Hepatocyte (in vitro differentiated cells): ENCODE measurements around the gene RASA3. TPM values are rescaled to one million over a fixed set of nuclear protein-coding genes. Genes with fewer than 3 reads are reported as not detected.
A peak's percentile ranks its signal among the peaks of the same experiment; 100 is the strongest.

Source experiments
- DNase-seq: peaks from one replicate; pipeline ENCODE4 v3.0.0-alpha.2; 2016; ENCODE audit warnings: low spot score
- H2AFZ ChIP-seq: fragments of 200-600 bp; sonication (generic); 2 replicates; pipeline ENCODE4 v1.6.0; 2016; ENCODE audit warnings: antibody characterized with exemption, mild to moderate bottlenecking
- H3K27ac ChIP-seq: fragments of 200-600 bp; sonication (generic); 2 replicates; pipeline ENCODE4 v1.5.1; 2016; ENCODE audit warnings: mild to moderate bottlenecking
- H3K27me3 ChIP-seq: fragments of 200-600 bp; sonication (generic); 2 replicates; pipeline ENCODE4 v1.6.1; 2016
- H3K36me3 ChIP-seq: fragments of 200-600 bp; sonication (generic); replicated peaks from 2 replicates; pipeline ENCODE4 v1.5.1; 2016; ENCODE audit warnings: low read depth; ENCODE audit not compliant: insufficient read depth
- H3K4me1 ChIP-seq: fragments of 200-600 bp; sonication (generic); 2 replicates; pipeline ENCODE4 v1.5.1; 2016; ENCODE audit warnings: mild to moderate bottlenecking, moderate library complexity; ENCODE audit not compliant: insufficient read depth
- H3K4me2 ChIP-seq: fragments of 200-600 bp; sonication (generic); 2 replicates; pipeline ENCODE4 v1.6.0; 2016
- H3K4me3 ChIP-seq: fragments of 200-600 bp; sonication (generic); 2 replicates; pipeline ENCODE4 v1.5.1; 2016; ENCODE audit warnings: mild to moderate bottlenecking
- H3K79me2 ChIP-seq: fragments of 200-600 bp; sonication (generic); 2 replicates; pipeline ENCODE4 v1.6.0; 2017; ENCODE audit warnings: mild to moderate bottlenecking
- H3K9me2 ChIP-seq: fragments of 200-600 bp; sonication (generic); replicated peaks from 2 replicates; pipeline ENCODE4 v1.6.0; 2017; ENCODE audit warnings: mild to moderate bottlenecking; ENCODE audit not compliant: insufficient read depth
- H3K9me3 ChIP-seq: fragments of 200-600 bp; sonication (generic); 2 replicates; pipeline ENCODE4 v1.5.1; 2016; ENCODE audit warnings: low read depth, mild to moderate bottlenecking
- H4K20me1 ChIP-seq: fragments of 200-600 bp; sonication (generic); 2 replicates; pipeline ENCODE4 v1.6.0; 2016; ENCODE audit warnings: mild to moderate bottlenecking; ENCODE audit not compliant: insufficient read depth, poor library complexity, severe bottlenecking
- EZH2 ChIP-seq: fragments of 200-600 bp; sonication (generic); IDR thresholded peaks from 2 replicates; pipeline ENCODE4 v1.6.1; 2016; ENCODE audit warnings: antibody characterized with exemption, mild to moderate bottlenecking, borderline replicate concordance
- EZH2phosphoT487 ChIP-seq: fragments of 200-600 bp; sonication (generic); IDR thresholded peaks from one replicate; pipeline ENCODE4 v1.6.1; 2018; ENCODE audit warnings: antibody characterized with exemption, mild to moderate bottlenecking, low read depth, moderate library complexity; ENCODE audit not compliant: unreplicated experiment, severe bottlenecking
- WGBS: methylation state at CpG from one replicate; pipeline ENCODE4 v1.1.6; 2016; ENCODE audit warnings: low lambda C conversion rate; ENCODE audit errors: missing lambda C conversion rate; 5-methylcytosine and 5-hydroxymethylcytosine counted together
- polyA plus RNA-seq: library from polyadenylated mRNA; unstranded; fragments of >200 nt; fragmentation: Nextera tagmentation; extraction: Ambion mirVana; gene quantifications from 2 replicates; pipeline ENCODE4 v1.2.1, GENCODE V29; 2016
- total RNA-seq: library from RNA; depleted of rRNA; stranded (reverse); fragments of >200 nt; gene quantifications from 2 replicates; pipeline ENCODE4 v1.2.3, GENCODE V29; 2014
- TF ChIP-seq, protein P1 (sequence below): fragments of 200-600 bp; sonication (generic); IDR thresholded peaks from 2 replicates; pipeline ENCODE4 v1.5.1; 2016; ENCODE audit warnings: antibody characterized with exemption, mild to moderate bottlenecking; ENCODE audit not compliant: poor library complexity

Gene RASA3
- total and polyA plus RNA-seq, 2 experiments from 2014 or later: 5.6 to 6.1 TPM

GRCh38 chr13:114148521-114148855 is 16.1 kb upstream of the RASA3 start:
- DNase-seq: no peak
- WGBS: 77% methylated on average over 8 of the region's 8 CpGs
- no peaks in the 10 kb centered on the region for H3K79me2 ChIP-seq

GRCh38 chr13:114147803-114148520 is 15.5 kb upstream of the RASA3 start:
- no peak for TF ChIP-seq EZH2
- TF ChIP-seq, protein P1, sequence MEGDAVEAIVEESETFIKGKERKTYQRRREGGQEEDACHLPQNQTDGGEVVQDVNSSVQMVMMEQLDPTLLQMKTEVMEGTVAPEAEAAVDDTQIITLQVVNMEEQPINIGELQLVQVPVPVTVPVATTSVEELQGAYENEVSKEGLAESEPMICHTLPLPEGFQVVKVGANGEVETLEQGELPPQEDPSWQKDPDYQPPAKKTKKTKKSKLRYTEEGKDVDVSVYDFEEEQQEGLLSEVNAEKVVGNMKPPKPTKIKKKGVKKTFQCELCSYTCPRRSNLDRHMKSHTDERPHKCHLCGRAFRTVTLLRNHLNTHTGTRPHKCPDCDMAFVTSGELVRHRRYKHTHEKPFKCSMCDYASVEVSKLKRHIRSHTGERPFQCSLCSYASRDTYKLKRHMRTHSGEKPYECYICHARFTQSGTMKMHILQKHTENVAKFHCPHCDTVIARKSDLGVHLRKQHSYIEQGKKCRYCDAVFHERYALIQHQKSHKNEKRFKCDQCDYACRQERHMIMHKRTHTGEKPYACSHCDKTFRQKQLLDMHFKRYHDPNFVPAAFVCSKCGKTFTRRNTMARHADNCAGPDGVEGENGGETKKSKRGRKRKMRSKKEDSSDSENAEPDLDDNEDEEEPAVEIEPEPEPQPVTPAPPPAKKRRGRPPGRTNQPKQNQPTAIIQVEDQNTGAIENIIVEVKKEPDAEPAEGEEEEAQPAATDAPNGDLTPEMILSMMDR: no peak
- TF ChIP-seq EZH2phosphoT487: no peak
- Histone ChIP-seq H3K79me2 (no peaks in the 10 kb centered on the region), H3K4me1 (no peaks in the 10 kb centered on the region), H3K9me3 (no peaks in the 10 kb centered on the region), H3K27ac (no peak overlapping the region), H3K27me3 (no peaks in the 10 kb centered on the region), H3K36me3 (no peaks in the 10 kb centered on the region), H3K9me2 (no peaks in the 10 kb centered on the region), H2AFZ (no peak overlapping the region), H3K4me2 (no peak overlapping the region), H3K4me3 (no peak overlapping the region), H4K20me1 (no peaks in the 10 kb centered on the region)
- DNase-seq: no peak
- WGBS: 79% methylated on average over 9 of the region's 22 CpGs

More at GRCh38 chr13:114148521-114148855, 16.1 kb upstream of the RASA3 start:
- Histone ChIP-seq H3K27me3 (no peaks in the 10 kb centered on the region), H3K4me3 (no peak overlapping the region), H3K4me2 (no peak overlapping the region), H3K9me2 (no peaks in the 10 kb centered on the region), H3K4me1 (no peaks in the 10 kb centered on the region), H3K9me3 (no peaks in the 10 kb centered on the region), H3K27ac (no peak overlapping the region), H3K36me3 (no peaks in the 10 kb centered on the region), H2AFZ (no peak overlapping the region), H4K20me1 (no peaks in the 10 kb centered on the region)
- TF ChIP-seq EZH2 (no peak), EZH2phosphoT487 (no peak)
- TF ChIP-seq, protein P1: no peak

- Histone ChIP-seq H3K4me1 (no peaks in the 10 kb centered on the region), H3K4me2 (no peak overlapping the region), H3K36me3 (no peaks in the 10 kb centered on the region), H2AFZ (no peak overlapping the region), H3K9me3 (no peaks in the 10 kb centered on the region), H4K20me1 (no peaks in the 10 kb centered on the region), H3K27me3 (no peaks in the 10 kb centered on the region), H3K27ac (no peak overlapping the region), H3K79me2 (no peaks in the 10 kb centered on the region), H3K4me3 (no peak overlapping the region), H3K9me2 (no peaks in the 10 kb centered on the region)
- TF ChIP-seq EZH2 (no peak), EZH2phosphoT487 (no peak)
- TF ChIP-seq, protein P1: peak; percentile 5
- WGBS: 57% methylated on average over 10 of the region's 10 CpGs
- DNase-seq: no peak
Observed at GRCh38 chr13:114146629-114147028, 14.2 kb upstream of the RASA3 start.
